ENCODE results near the gene PIK3CB.
"Not testable (repeated sequence)": the region's sequence is repeated elsewhere in the genome, so short reads cannot be mapped to it uniquely, and the experiment has no call there.

Gene PIK3CB

DNA sequence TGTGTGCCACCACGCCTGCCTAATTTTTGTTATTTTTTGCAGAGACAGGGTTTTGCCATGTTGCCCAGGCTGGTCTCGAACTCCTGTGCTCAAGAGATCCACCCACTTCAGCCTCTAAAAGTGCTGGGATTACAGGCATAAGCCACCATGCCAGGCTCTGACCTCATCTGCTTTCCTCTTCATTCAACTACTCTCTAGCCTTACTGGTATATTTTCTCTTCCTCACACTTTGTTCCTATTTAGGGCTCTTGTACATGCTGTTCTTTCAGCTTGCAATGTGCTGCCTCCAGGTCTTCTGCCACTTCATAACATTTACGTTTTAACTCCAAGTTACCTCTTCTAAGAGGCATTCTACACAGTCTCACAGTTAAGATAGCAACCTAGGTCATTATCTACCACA is 34.9 kb downstream of the PIK3CB start:
- Mint-ChIP-seq H3K36me3 (peaks cover 10% of the 10 kb centered on the region), H3K4me3 (no peak overlapping the region), H3K4me1 (peaks cover 56% of the 10 kb centered on the region), H3K27ac (no peak overlapping the region), H3K9me3 (no peaks in the 10 kb centered on the region), H3K27me3 (no peaks in the 10 kb centered on the region)

GRCh38 chr3:138797508-138798038 is 37.2 kb downstream of the PIK3CB start:
- H3K36me3 Mint-ChIP-seq = peaks cover 18% of the 10 kb centered on the region
- H3K9me3 Mint-ChIP-seq = no peaks in the 10 kb centered on the region
- H3K27ac Mint-ChIP-seq = no peak overlapping the region
- H3K4me3 Mint-ChIP-seq = no peak overlapping the region
- peaks cover 42% of the 10 kb centered on the region for H3K4me1 Mint-ChIP-seq
- H3K27me3 Mint-ChIP-seq = no peaks in the 10 kb centered on the region

- H3K27ac Mint-ChIP-seq = peak overlapping the region; percentile 47
- H3K36me3 Mint-ChIP-seq = peaks cover 19% of the 10 kb centered on the region
- no peak overlapping the region for H3K4me3 Mint-ChIP-seq
- H3K9me3 Mint-ChIP-seq = no peaks in the 10 kb centered on the region
- peaks cover 38% of the 10 kb centered on the region for H3K4me1 Mint-ChIP-seq
- no peaks in the 10 kb centered on the region for H3K27me3 Mint-ChIP-seq
Observed at GRCh38 chr3:138796761-138797160, 38.0 kb downstream of the PIK3CB start.

DNA sequence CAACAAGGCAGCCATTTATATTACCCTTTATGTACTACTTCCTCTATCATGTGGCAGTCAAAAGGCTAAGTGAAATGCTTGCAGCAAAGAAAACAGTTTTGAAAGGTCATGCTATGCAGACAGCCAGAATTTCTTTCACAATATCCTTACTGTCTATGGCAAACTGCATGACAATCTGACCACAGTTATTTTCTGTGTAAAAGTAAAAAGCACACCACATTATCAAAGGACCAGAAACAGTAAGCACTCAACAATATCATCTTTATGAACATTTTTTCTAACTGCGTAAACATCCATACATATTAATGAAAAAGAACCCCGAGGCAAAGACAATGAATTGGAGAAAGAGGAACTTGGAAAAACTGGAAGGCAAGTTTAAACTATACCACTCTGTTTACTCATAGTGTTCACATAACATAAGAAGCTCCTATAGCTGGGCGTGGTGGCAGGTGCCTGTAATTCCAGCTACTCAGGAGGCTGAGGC is 47.9 kb downstream of the PIK3CB start:
- H3K36me3 Mint-ChIP-seq = peaks cover 16% of the 10 kb centered on the region
- peaks cover 34% of the 10 kb centered on the region for H3K4me1 Mint-ChIP-seq
- no peaks in the 10 kb centered on the region for H3K9me3 Mint-ChIP-seq
- H3K4me3 Mint-ChIP-seq = no peak overlapping the region
- H3K27me3 Mint-ChIP-seq = no peaks in the 10 kb centered on the region
- H3K27ac Mint-ChIP-seq = peak overlapping the region; percentile 3

GRCh38 chr3:138785951-138786350 is 48.8 kb downstream of the PIK3CB start:
- Mint-ChIP-seq H3K4me1 (peaks cover 30% of the 10 kb centered on the region), H3K27me3 (no peaks in the 10 kb centered on the region), H3K36me3 (peaks cover 9% of the 10 kb centered on the region), H3K27ac (no peak overlapping the region), H3K9me3 (no peaks in the 10 kb centered on the region), H3K4me3 (no peak overlapping the region)

DNA sequence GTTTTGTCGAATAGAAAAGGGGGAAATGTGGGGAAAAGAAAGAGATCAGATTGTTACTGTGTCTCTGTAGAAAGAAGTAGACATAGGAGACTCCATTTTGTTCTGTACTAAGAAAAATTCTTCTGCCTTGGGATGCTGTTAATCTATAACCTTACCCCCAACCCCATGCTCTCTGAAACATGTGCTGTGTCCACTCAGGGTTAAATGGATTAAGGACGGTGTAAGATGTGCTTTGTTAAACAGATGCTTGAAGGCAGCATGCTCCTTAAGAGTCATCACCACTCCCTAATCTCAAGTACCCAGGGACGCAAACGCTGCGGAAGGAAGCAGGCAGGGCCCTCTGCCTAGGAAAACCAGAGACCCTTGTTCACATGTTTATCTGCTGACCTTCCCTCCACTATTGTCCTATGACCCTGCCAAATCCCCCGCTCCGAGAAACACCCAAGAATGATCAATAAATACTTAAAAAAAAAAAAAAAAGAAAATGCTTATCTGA is 49.3 kb downstream of the PIK3CB start:
- not testable (repeated sequence) for H3K36me3 Mint-ChIP-seq, H3K27me3 Mint-ChIP-seq, H3K9me3 Mint-ChIP-seq, H3K4me3 Mint-ChIP-seq, H3K27ac Mint-ChIP-seq
- H3K4me1 Mint-ChIP-seq = peaks cover 28% of the 10 kb centered on the region

- no peaks in the 10 kb centered on the region for H3K9me3 Mint-ChIP-seq
- no peak overlapping the region for H3K4me3 Mint-ChIP-seq
- H3K4me1 Mint-ChIP-seq = peaks cover 39% of the 10 kb centered on the region
Observed at GRCh38 chr3:138782755-138783154, 52.0 kb downstream of the PIK3CB start.

DNA sequence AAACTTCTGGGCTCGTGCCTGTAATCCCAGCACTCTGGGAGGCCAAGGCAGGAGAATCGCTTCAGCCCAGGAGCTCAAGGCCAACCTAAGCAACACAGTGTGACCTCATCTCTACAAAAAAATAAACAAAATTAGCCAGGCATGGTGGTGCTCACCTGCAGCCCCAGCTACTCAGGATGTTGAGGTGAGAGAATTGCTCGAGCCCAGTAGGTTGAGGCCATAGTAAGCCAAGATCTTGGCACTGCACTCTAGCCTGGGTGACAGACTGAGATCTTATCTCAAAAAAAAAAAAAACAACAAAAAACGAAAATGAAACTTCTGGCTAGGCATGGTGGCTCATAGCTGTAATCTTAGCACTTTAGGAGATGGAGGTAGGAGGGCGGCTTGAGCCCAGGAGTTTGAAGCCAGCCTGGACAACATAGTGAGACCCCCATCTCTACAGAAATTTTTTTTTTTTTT is 53.7 kb downstream of the PIK3CB start:
- H3K36me3 Mint-ChIP-seq = peaks cover 12% of the 10 kb centered on the region
- peaks cover 41% of the 10 kb centered on the region for H3K4me1 Mint-ChIP-seq
- no peaks in the 10 kb centered on the region for H3K9me3 Mint-ChIP-seq
- H3K27ac Mint-ChIP-seq = peak overlapping the region; percentile 74
- no peaks in the 10 kb centered on the region for H3K27me3 Mint-ChIP-seq
- peak overlapping the region; percentile 63 for H3K4me3 Mint-ChIP-seq

More at GRCh38 chr3:138782755-138783154, 52.0 kb downstream of the PIK3CB start:
- Mint-ChIP-seq H3K36me3 (peaks cover 12% of the 10 kb centered on the region), H3K27me3 (no peaks in the 10 kb centered on the region), H3K27ac (peak overlapping the region; percentile 81)

DNA sequence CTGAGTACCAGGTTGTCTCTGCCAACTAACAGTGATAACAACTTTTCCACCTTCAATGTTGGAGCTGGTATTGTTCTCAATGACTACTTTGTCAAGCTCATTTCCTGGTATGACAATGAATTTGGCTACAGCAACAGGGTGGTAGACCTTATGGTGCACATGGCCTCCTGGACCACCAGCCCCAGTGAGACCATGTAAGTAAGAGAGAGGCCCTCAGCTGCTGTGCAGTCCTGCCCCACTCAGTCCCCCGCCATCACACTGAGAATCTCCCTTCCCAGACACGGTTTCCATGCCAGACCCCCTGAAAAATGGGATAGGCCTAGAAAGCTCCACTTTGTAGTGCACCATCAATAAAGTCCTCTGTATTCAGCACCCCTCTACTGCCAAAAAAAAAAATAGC is 56.1 kb downstream of the PIK3CB start:
- Mint-ChIP-seq H3K4me1 (peaks cover 58% of the 10 kb centered on the region), H3K27ac (no peak overlapping the region)

DNA sequence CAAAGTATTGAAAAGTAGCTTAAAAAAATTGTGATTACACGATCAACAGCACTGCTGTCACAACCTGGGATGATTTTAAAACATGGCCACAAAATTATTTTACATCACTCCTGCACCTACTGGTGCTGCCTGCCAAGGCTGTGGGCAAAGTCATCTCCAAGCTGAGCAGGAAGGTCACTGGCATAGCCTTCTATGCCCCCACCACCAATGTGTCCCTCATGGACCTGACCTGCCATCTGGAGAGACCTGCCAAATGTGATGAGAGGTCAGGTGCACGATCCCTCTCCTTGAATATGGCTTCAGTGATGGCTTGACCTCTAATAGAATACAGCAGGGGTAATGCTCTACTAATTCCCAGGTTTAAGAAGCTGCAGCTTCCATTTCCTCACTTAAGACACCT is 57.8 kb downstream of the PIK3CB start:
- Mint-ChIP-seq H3K27ac (no peak overlapping the region), H3K9me3 (no peaks in the 10 kb centered on the region), H3K36me3 (peaks cover 9% of the 10 kb centered on the region), H3K27me3 (no peaks in the 10 kb centered on the region), H3K4me3 (no peak overlapping the region), H3K4me1 (peaks cover 44% of the 10 kb centered on the region)

More for the DNA sequence above, 56.1 kb downstream of the PIK3CB start:
- no peak overlapping the region for H3K4me3 Mint-ChIP-seq
- H3K9me3 Mint-ChIP-seq = no peaks in the 10 kb centered on the region
- H3K27me3 Mint-ChIP-seq = no peaks in the 10 kb centered on the region
- H3K36me3 Mint-ChIP-seq = peaks cover 9% of the 10 kb centered on the region

GRCh38 chr3:138775254-138775595 is 59.5 kb downstream of the PIK3CB start:
- H3K9me3 Mint-ChIP-seq = no peaks in the 10 kb centered on the region
- no peak overlapping the region for H3K4me3 Mint-ChIP-seq
- H3K4me1 Mint-ChIP-seq = peaks cover 44% of the 10 kb centered on the region
- no peak overlapping the region for H3K27ac Mint-ChIP-seq
- H3K27me3 Mint-ChIP-seq = no peaks in the 10 kb centered on the region
- H3K36me3 Mint-ChIP-seq = peaks cover 9% of the 10 kb centered on the region

DNA sequence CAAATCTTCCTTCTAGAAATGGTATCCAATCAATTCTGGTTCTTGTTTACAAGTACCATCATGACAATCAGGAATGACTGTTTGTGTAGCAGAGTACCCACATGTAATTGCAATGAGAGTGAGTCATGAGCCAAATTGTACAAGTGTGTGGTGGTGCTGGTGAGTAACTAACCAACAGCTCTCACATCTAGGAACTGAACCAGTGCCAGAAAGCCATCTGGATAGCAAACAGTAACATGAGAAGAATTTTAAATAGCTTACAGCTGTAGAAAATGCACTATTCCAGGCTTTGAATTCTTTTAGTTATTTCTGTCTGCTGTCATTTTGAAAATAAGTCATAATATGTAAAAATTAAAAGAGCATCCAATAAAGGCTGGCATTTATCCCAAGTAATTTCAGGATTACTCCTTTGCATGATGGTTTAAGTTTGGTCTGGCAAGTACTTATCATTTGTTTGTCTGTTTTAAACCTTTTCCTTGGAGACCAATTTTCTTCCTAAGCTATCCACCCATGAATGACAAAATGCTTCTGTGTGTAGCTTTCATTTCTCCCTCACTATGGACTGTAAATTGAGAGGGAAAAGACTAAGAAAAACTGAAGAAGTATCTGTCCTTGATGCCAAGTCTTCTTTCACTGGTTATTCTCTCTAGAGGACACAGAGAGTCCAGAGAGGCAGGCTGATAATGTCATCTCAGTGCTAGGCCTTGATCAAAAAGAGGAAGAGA is 60.0 kb downstream of the PIK3CB start:
- Mint-ChIP-seq H3K36me3 (peaks cover 9% of the 10 kb centered on the region), H3K4me3 (no peak overlapping the region), H3K4me1 (peaks cover 50% of the 10 kb centered on the region), H3K27ac (no peak overlapping the region), H3K9me3 (no peaks in the 10 kb centered on the region), H3K27me3 (no peaks in the 10 kb centered on the region)

DNA sequence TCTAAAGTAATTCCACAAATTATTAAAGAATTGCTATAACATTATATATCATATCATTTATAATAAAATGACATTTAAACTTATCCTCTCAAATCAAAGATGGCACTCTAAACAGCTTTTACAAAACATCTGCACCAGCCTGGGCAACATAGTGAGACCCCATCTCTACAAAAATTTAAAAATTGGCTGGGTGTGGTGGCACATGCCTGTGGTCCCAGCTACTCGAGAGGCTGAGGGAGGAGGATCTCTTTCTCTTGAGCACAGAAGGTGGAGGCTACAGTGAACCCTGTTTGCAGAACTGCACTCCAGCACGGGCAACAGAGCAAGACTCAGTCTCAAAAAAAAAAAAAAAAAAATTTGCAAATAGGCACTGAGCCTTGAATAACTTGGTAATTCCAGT is 63.1 kb downstream of the PIK3CB start:
- H3K36me3 Mint-ChIP-seq = peaks cover 13% of the 10 kb centered on the region
- no peaks in the 10 kb centered on the region for H3K27me3 Mint-ChIP-seq
- no peak overlapping the region for H3K27ac Mint-ChIP-seq
- H3K9me3 Mint-ChIP-seq = no peaks in the 10 kb centered on the region
- peaks cover 35% of the 10 kb centered on the region for H3K4me1 Mint-ChIP-seq
- H3K4me3 Mint-ChIP-seq = no peak overlapping the region

- H3K4me1 Mint-ChIP-seq = peaks cover 33% of the 10 kb centered on the region
- no peaks in the 10 kb centered on the region for H3K9me3 Mint-ChIP-seq
- no peak overlapping the region for H3K4me3 Mint-ChIP-seq
- H3K27ac Mint-ChIP-seq = peak overlapping the region; percentile 62
- H3K27me3 Mint-ChIP-seq = no peaks in the 10 kb centered on the region
- H3K36me3 Mint-ChIP-seq = peaks cover 18% of the 10 kb centered on the region
Observed at GRCh38 chr3:138769616-138770015, 65.1 kb downstream of the PIK3CB start.

- Mint-ChIP-seq H3K36me3 (peaks cover 19% of the 10 kb centered on the region), H3K27me3 (no peaks in the 10 kb centered on the region), H3K4me1 (peaks cover 29% of the 10 kb centered on the region), H3K27ac (peak overlapping the region; percentile 12), H3K9me3 (no peaks in the 10 kb centered on the region), H3K4me3 (no peak overlapping the region)
Observed at GRCh38 chr3:138768946-138769345, 65.8 kb downstream of the PIK3CB start.

GRCh38 chr3:138768125-138768524 is 66.6 kb downstream of the PIK3CB start:
- Mint-ChIP-seq H3K36me3 (peaks cover 17% of the 10 kb centered on the region), H3K4me1 (peaks cover 28% of the 10 kb centered on the region), H3K27ac (no peak overlapping the region), H3K27me3 (no peaks in the 10 kb centered on the region), H3K4me3 (no peak overlapping the region), H3K9me3 (no peaks in the 10 kb centered on the region)
